Kidney (tissue), 14 donors: ENCODE data around the gene COA1. TPM values are rescaled to one million over a fixed set of nuclear protein-coding genes. Genes with fewer than 3 reads are reported as not detected.
A peak's percentile ranks its signal among the peaks of the same experiment; 100 is the strongest.

Experiments used
- DNase-seq, 5 donors: peaks; one replicate each; pipeline ENCODE4 v3.0.0-alpha.2; 2013 to 2020
- FAIRE-seq: peaks from 2 replicates; lab custom pipeline; 2012; peaks lifted over from hg19 to GRCh38; lab: Jason Lieb, UNC
- H3K27ac ChIP-seq, 2 donors: one replicate each; pipeline ENCODE4 v1.7.0; 2013; ENCODE audit warnings: low read depth in 2 of 2, low read length in 2 of 2, inconsistent platforms in 1 of 2
- H3K27me3 ChIP-seq: one replicate; pipeline ENCODE4 v1.7.1; 2013; ENCODE audit warnings: low read length, inconsistent platforms; ENCODE audit not compliant: control insufficient read depth, insufficient read depth
- H3K36me3 ChIP-seq, 3 donors: one replicate each; pipeline versions ENCODE4 v1.7.0 to v1.7.1; 2013; ENCODE audit warnings: low read length in 3 of 3, control low read depth in 1 of 3, inconsistent platforms in 1 of 3; ENCODE audit not compliant: insufficient read depth in 3 of 3, control insufficient read depth in 2 of 3
- H3K4me1 ChIP-seq, 3 donors: one replicate each; pipeline versions ENCODE4 v1.7.0 to v1.7.1; 2013; ENCODE audit warnings: low read length in 3 of 3, inconsistent platforms in 1 of 3, low read depth in 1 of 3; ENCODE audit not compliant: control insufficient read depth in 2 of 3, insufficient read depth in 2 of 3
- H3K4me3 ChIP-seq, 3 donors: one replicate each; pipeline versions ENCODE4 v1.7.0 to v1.8.1; 2013; ENCODE audit warnings: low read length in 3 of 3, control low read depth in 1 of 3, inconsistent platforms in 1 of 3
- H3K9ac ChIP-seq, 3 donors: one replicate each; pipeline versions ENCODE4 v1.7.0 to v1.7.1; 2013; ENCODE audit warnings: low read length in 3 of 3, control low read depth in 1 of 3, inconsistent platforms in 1 of 3
- H3K9me3 ChIP-seq, 3 donors: one replicate each; pipeline versions ENCODE4 v1.7.0 to v1.7.1; 2013; ENCODE audit warnings: low read length in 3 of 3, control low read depth in 1 of 3, inconsistent platforms in 1 of 3; ENCODE audit not compliant: control insufficient read depth in 2 of 3, insufficient read depth in 1 of 3
- CTCF ChIP-seq: IDR thresholded peaks from 3 replicates; pipeline ENCODE4 v1.5.1; 2012; ENCODE audit warnings: mild to moderate bottlenecking, moderate library complexity, borderline replicate concordance; ENCODE audit not compliant: insufficient read depth; ENCODE audit errors: extremely low read depth
- intact Hi-C: fragments of 100-400 bp; cut with DNase I; formaldehyde crosslinking; loops from one replicate; pipeline ENCODE4 v1.11.1; 2022
- polyA plus RNA-seq: library from polyadenylated mRNA; stranded (reverse); fragments of 350-450 nt; fragmentation: Illumina TruSeq; extraction: RNeasy Lipid Tissue Mini Kit (QIAGEN cat#74804); gene quantifications from one replicate; pipeline ENCODE4 v1.2.3, GENCODE V29; 2014; ENCODE audit warnings: low read depth, low replicate concordance; ENCODE audit not compliant: insufficient read depth
- total RNA-seq: library from RNA; stranded (reverse); fragmentation: NEBNext Ultra II Directional; extraction: Animal tissue kit (Norgen Biotek cat#: 25700); gene quantifications from one replicate; pipeline ENCODE4 v1.2.1, GENCODE V29; 2021
- donor health status: control.
- donor health status: control.
- donor health status: control.
- donor health status: control.
- donor health status: control.
- donor health status: DM: yes; HTN: yes; CAD: no.
- donor health status: Normal renal cell carcinoma (clear cell type).

The COA1 gene
- total and polyA plus RNA-seq, 2 donors from 2014 or later, result 49.6 to 58.9 TPM

- Histone ChIP-seq H3K4me1 (peaks cover 0 to 18% (median 11%) of the 10 kb centered on the region in 3 donors), H3K9me3 (no peaks in the 10 kb centered on the region), H3K27me3 (no peaks in the 10 kb centered on the region), H3K4me3 (no peak overlapping the region), H3K36me3 (peaks cover 2 to 16% (median 5%) of the 10 kb centered on the region in 3 donors), H3K27ac (peak overlapping the region; percentile 58 to 91), H3K9ac (no peak overlapping the region)
- no peak for TF ChIP-seq CTCF
- FAIRE-seq (no peak), DNase-seq (no peak)
- intact Hi-C loops, result no loop called here
These were observed 88.6 kb downstream of the COA1 start for GRCh38 chr7:43640679-43641078.

GRCh38 chr7:43639858-43640491 is 89.3 kb downstream of the COA1 start:
- no peak for TF ChIP-seq CTCF
- DNase-seq, result peak in 4 of 5 donors; percentile 34 to 86 (median 58)
- no peaks in the 10 kb centered on the region for H3K27me3 ChIP-seq
- peak overlapping the region; percentile 58 to 91 for H3K27ac ChIP-seq
- H3K4me1 ChIP-seq, result peaks cover 0 to 18% (median 11%) of the 10 kb centered on the region in 3 donors
- H3K9ac ChIP-seq, result peak overlapping the region in 1 of 3 donors; percentile 13
- peak; percentile 29 for FAIRE-seq
- intact Hi-C loops, result no loop called here
- H3K36me3 ChIP-seq, result peaks cover 5 to 20% (median 8%) of the 10 kb centered on the region in 3 donors
- H3K9me3 ChIP-seq, result no peaks in the 10 kb centered on the region
- peak overlapping the region in 1 of 3 donors; percentile 17 for H3K4me3 ChIP-seq

GRCh38 chr7:43637114-43637806 is 92.1 kb downstream of the COA1 start:
- no peaks in the 10 kb centered on the region for H3K27me3 ChIP-seq

More at GRCh38 chr7:43637114-43637806, 92.1 kb downstream of the COA1 start:
- peak overlapping the region in 1 of 2 donors; percentile 41 for H3K27ac ChIP-seq
- no peak overlapping the region for H3K9ac ChIP-seq
- H3K4me3 ChIP-seq, result no peak overlapping the region
- TF ChIP-seq CTCF, result no peak
- no peak for DNase-seq
- FAIRE-seq, result no peak
- intact Hi-C loops, result no loop called here
- no peaks in the 10 kb centered on the region for H3K9me3 ChIP-seq
- peaks cover 2 to 12% (median 5%) of the 10 kb centered on the region in 3 donors for H3K36me3 ChIP-seq
- H3K4me1 ChIP-seq, result peaks cover 0 to 18% (median 11%) of the 10 kb centered on the region in 3 donors
